H1 (cell line): ENCODE measurements around the gene PHF23. TPM values are rescaled to one million over a fixed set of nuclear protein-coding genes. Genes with fewer than 3 reads are reported as not detected.

ENCODE experiments used
- CTBP2 ChIP-seq: IDR thresholded peaks from 2 replicates; pipeline ENCODE4 v1.7.0; 2011; ENCODE audit warnings: borderline replicate concordance, mild to moderate bottlenecking, moderate library complexity, mixed read lengths, low read length; ENCODE audit not compliant: insufficient read depth, insufficient read length
- RBBP5 ChIP-seq: IDR thresholded peaks from 2 replicates; pipeline ENCODE4 v1.7.1; 2012; ENCODE audit warnings: low read depth, mild to moderate bottlenecking, inconsistent platforms, low read length, moderate library complexity, borderline replicate concordance
- RFX5 ChIP-seq: IDR thresholded peaks from 2 replicates; pipeline ENCODE4 v1.6.1; 2011; ENCODE audit warnings: low read depth, low read length, improper control_type of control experiment, borderline replicate concordance
- polyA plus RNA-seq, 7 experiments: library from polyadenylated mRNA; depleted of rRNA in 3 of 7; stranded (reverse) in 5 of 7; unstranded in 2 of 7; fragments of >200 nt in 5 of 7; fragments of 200-250 nt in 2 of 7; gene quantifications; 1 replicate in 5 of 7; 2 replicates in 1 of 7; 4 replicates in 1 of 7; pipeline versions ENCODE4 v1.2.1 to v1.2.3, GENCODE V29; 2011 to 2013; ENCODE audit warnings: missing spikeins in 2 of 7, mixed read lengths in 2 of 7
- total RNA-seq: library from RNA; stranded (reverse); fragmentation: NEBNext Ultra II Directional; extraction: Animal tissue kit (Norgen Biotek cat#: 25700); gene quantifications from 2 replicates; pipeline ENCODE4 v1.2.1, GENCODE V29; 2021

The PHF23 gene
- total and polyA plus RNA-seq, 2 of the 8 experiments (the other 6 are each of a cell fraction or from before 2014, with no cell fraction given): 47.5 to 62.8 TPM

- no peak for TF ChIP-seq RFX5
- TF ChIP-seq RBBP5: no peak
- TF ChIP-seq CTBP2: no peak
Observed at GRCh38 chr17:7280519-7281073, 41.3 kb upstream of the PHF23 start (continued).
